HepG2 (cell line): ENCODE measurements around the gene EBPL. TPM values are rescaled to one million over a fixed set of nuclear protein-coding genes. Genes with fewer than 3 reads are reported as not detected.

ENCODE experiments used
- ARNT2 ChIP-seq: sonication (generic); formaldehyde crosslinking; IDR thresholded peaks from 2 replicates; pipeline ENCODE4 v1.8.0; 2022; ENCODE audit warnings: mild to moderate bottlenecking, low read depth, missing genetic modification reagents, moderate library complexity
- ATF4 ChIP-seq, 2 experiments: fragments of 450-650 bp in 1 of 2; sonication (generic) in 1 of 2; formaldehyde crosslinking; IDR thresholded peaks; 2 replicates each; pipeline versions ENCODE4 v1.5.0 to v1.8.0; 2020 to 2022; ENCODE audit warnings: mild to moderate bottlenecking in 1 of 2, missing genetic modification reagents in 1 of 2
- CBX1 ChIP-seq: IDR thresholded peaks from one replicate; pipeline ENCODE4 v1.6.1; 2016; ENCODE audit warnings: antibody characterized with exemption, low read depth
- CEBPB ChIP-seq: IDR thresholded peaks from 2 replicates; pipeline ENCODE4 v1.6.1; 2011; ENCODE audit warnings: low read depth, low read length, improper control_type of control experiment, borderline replicate concordance
- CREB1 ChIP-seq, 2 experiments: fragments of 450-650 bp in 1 of 2; IDR thresholded peaks; 2 replicates each; pipeline ENCODE4 v1.6.1; 2016 to 2017; ENCODE audit warnings: control low read depth in 1 of 2, mild to moderate bottlenecking in 1 of 2, missing compliant biosample characterization in 1 of 2, missing genetic modification characterization in 1 of 2
- CTCF ChIP-seq: sonication (generic); formaldehyde crosslinking; IDR thresholded peaks from 2 replicates; pipeline ENCODE4 v1.5.0; 2020; ENCODE audit warnings: mild to moderate bottlenecking, missing genetic modification reagents, moderate library complexity
- E2F2 ChIP-seq: sonication (generic); formaldehyde crosslinking; IDR thresholded peaks from 2 replicates; pipeline ENCODE4 v1.4.0; 2020; ENCODE audit warnings: missing genetic modification reagents, borderline replicate concordance
- IRF2 ChIP-seq: IDR thresholded peaks from 2 replicates; pipeline ENCODE4 v1.6.1; 2018; ENCODE audit warnings: missing genetic modification reagents, missing compliant biosample characterization
- MED8 ChIP-seq: sonication (generic); formaldehyde crosslinking; IDR thresholded peaks from 2 replicates; pipeline ENCODE4 v1.8.1; 2023; ENCODE audit warnings: mild to moderate bottlenecking, missing genetic modification reagents; ENCODE audit not compliant: insufficient replicate concordance
- PAF1 ChIP-seq: IDR thresholded peaks from 2 replicates; pipeline ENCODE4 v1.6.1; 2016; ENCODE audit warnings: missing genetic modification reagents, missing compliant biosample characterization
- TMF1 ChIP-seq: sonication (generic); formaldehyde crosslinking; IDR thresholded peaks from 2 replicates; pipeline ENCODE4 v1.8.1; 2022; ENCODE audit warnings: low read depth, missing genetic modification reagents
- ZBTB21 ChIP-seq: sonication (generic); formaldehyde crosslinking; IDR thresholded peaks from 2 replicates; pipeline ENCODE4 v1.4.0; 2020; ENCODE audit warnings: missing genetic modification reagents
- ZNF143 ChIP-seq: sonication (generic); formaldehyde crosslinking; IDR thresholded peaks from 2 replicates; pipeline ENCODE4 v1.4.0; 2020; ENCODE audit warnings: missing genetic modification reagents
- ZNF557 ChIP-seq: sonication (generic); formaldehyde crosslinking; IDR thresholded peaks from 2 replicates; pipeline ENCODE4 v1.4.0; 2020; ENCODE audit warnings: missing genetic modification reagents
- ZNF792 ChIP-seq: IDR thresholded peaks from 2 replicates; pipeline ENCODE4 v1.6.1; 2016
- ZNF879 ChIP-seq: sonication (generic); formaldehyde crosslinking; IDR thresholded peaks from 2 replicates; pipeline ENCODE4 v1.8.1; 2023; ENCODE audit warnings: missing genetic modification reagents
- polyA plus RNA-seq, 8 experiments: library from polyadenylated mRNA; depleted of rRNA in 3 of 8; stranded (reverse) in 7 of 8; unstranded in 1 of 8; fragments of >200 nt; fragmentation: Illumina TruSeq in 4 of 8; extraction: Trizol in 4 of 8; gene quantifications; 2 replicates each; pipeline versions ENCODE4 v1.2.1 to v1.2.3, GENCODE V29; 2011 to 2016; ENCODE audit warnings: low read depth in 4 of 8, missing spikeins in 1 of 8, mixed read lengths in 1 of 8; ENCODE audit not compliant: insufficient read depth in 1 of 8
- total RNA-seq, 5 experiments: library from RNA; depleted of rRNA; stranded (reverse); fragments of >200 nt; fragmentation: Illumina TruSeq; extraction: Trizol; gene quantifications; 2 replicates each; pipeline ENCODE4 v1.2.3, GENCODE V29; 2016; ENCODE audit warnings: low read depth in 1 of 5
- TF ChIP-seq, protein P1 (sequence below): sonication (generic); formaldehyde crosslinking; IDR thresholded peaks from 2 replicates; pipeline ENCODE4 v1.8.1; 2023; ENCODE audit warnings: mild to moderate bottlenecking, missing genetic modification reagents
- TF ChIP-seq, protein P2 (sequence below): IDR thresholded peaks from 2 replicates; pipeline ENCODE4 v1.6.1; 2016
- TF ChIP-seq, protein P3 (sequence below): sonication (generic); formaldehyde crosslinking; IDR thresholded peaks from 2 replicates; pipeline ENCODE4 v1.5.1; 2020; ENCODE audit warnings: mild to moderate bottlenecking, moderate library complexity, missing genetic modification reagents
- TF ChIP-seq, protein P4 (sequence below): IDR thresholded peaks from 2 replicates; pipeline ENCODE4 v1.6.1; 2016; ENCODE audit warnings: missing compliant biosample characterization, missing genetic modification reagents, borderline replicate concordance

The EBPL gene
- total and polyA plus RNA-seq, 2 of the 13 experiments (the other 11 are each of a cell fraction or from before 2014, with no cell fraction given), result 96.5 to 152 TPM

GRCh38 chr13:49690133-49690994 lies 922 bp downstream of the EBPL start (continued):
- no peak for TF ChIP-seq E2F2 (CRISPR knock-in tag)
- no peak for TF ChIP-seq TMF1 (CRISPR knock-in tag)
- TF ChIP-seq ATF4 (CRISPR knock-in tag; IDR thresholded peaks at IDR 0.05), result 0 out of 4 replicates have a peak, but pooled peaks of 1 of the 2 experiments have one; percentile 17
- no peak for TF ChIP-seq ZBTB21 (CRISPR knock-in tag)
- TF ChIP-seq CEBPB, result peak; percentile 74; the same call in 1 of the 2 replicates
- no peak for TF ChIP-seq ZNF792 (CRISPR knock-in tag)
- TF ChIP-seq MED8 (CRISPR knock-in tag), result no peak
- TF ChIP-seq PAF1 (CRISPR knock-in tag), result no peak
- no peak for TF ChIP-seq CTCF (CRISPR knock-in tag)
- TF ChIP-seq, protein P1, sequence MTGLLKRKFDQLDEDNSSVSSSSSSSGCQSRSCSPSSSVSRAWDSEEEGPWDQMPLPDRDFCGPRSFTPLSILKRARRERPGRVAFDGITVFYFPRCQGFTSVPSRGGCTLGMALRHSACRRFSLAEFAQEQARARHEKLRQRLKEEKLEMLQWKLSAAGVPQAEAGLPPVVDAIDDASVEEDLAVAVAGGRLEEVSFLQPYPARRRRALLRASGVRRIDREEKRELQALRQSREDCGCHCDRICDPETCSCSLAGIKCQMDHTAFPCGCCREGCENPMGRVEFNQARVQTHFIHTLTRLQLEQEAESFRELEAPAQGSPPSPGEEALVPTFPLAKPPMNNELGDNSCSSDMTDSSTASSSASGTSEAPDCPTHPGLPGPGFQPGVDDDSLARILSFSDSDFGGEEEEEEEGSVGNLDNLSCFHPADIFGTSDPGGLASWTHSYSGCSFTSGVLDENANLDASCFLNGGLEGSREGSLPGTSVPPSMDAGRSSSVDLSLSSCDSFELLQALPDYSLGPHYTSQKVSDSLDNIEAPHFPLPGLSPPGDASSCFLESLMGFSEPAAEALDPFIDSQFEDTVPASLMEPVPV (CRISPR knock-in tag), result no peak; the same call in 1 of the 2 replicates
- TF ChIP-seq ARNT2, result no peak
- TF ChIP-seq ZNF879 (CRISPR knock-in tag), result no peak
- TF ChIP-seq IRF2, result 0 out of 2 replicates have a peak, but pooled peaks have one; percentile 5
- no peak for TF ChIP-seq ZNF143 (CRISPR knock-in tag)
- TF ChIP-seq, protein P2, sequence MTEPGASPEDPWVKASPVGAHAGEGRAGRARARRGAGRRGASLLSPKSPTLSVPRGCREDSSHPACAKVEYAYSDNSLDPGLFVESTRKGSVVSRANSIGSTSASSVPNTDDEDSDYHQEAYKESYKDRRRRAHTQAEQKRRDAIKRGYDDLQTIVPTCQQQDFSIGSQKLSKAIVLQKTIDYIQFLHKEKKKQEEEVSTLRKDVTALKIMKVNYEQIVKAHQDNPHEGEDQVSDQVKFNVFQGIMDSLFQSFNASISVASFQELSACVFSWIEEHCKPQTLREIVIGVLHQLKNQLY (CRISPR knock-in tag), result no peak
- TF ChIP-seq, protein P3, sequence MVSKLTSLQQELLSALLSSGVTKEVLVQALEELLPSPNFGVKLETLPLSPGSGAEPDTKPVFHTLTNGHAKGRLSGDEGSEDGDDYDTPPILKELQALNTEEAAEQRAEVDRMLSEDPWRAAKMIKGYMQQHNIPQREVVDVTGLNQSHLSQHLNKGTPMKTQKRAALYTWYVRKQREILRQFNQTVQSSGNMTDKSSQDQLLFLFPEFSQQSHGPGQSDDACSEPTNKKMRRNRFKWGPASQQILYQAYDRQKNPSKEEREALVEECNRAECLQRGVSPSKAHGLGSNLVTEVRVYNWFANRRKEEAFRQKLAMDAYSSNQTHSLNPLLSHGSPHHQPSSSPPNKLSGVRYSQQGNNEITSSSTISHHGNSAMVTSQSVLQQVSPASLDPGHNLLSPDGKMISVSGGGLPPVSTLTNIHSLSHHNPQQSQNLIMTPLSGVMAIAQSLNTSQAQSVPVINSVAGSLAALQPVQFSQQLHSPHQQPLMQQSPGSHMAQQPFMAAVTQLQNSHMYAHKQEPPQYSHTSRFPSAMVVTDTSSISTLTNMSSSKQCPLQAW (CRISPR knock-in tag), result no peak
- TF ChIP-seq, protein P4, sequence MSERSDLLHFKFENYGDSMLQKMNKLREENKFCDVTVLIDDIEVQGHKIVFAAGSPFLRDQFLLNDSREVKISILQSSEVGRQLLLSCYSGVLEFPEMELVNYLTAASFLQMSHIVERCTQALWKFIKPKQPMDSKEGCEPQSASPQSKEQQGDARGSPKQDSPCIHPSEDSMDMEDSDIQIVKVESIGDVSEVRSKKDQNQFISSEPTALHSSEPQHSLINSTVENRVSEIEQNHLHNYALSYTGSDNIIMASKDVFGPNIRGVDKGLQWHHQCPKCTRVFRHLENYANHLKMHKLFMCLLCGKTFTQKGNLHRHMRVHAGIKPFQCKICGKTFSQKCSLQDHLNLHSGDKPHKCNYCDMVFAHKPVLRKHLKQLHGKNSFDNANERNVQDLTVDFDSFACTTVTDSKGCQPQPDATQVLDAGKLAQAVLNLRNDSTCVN, result no peak
- TF ChIP-seq ZNF557 (CRISPR knock-in tag), result no peak
- TF ChIP-seq CREB1 (IDR thresholded peaks at IDR 0.05), result no peak
- TF ChIP-seq CREB1 (CRISPR knock-in tag; IDR thresholded peaks at IDR 0.05), result peak; percentile 7; the same call in 1 of the 2 replicates
- TF ChIP-seq CBX1, result no peak
